ENCODE results near the gene KIZ. TPM values are rescaled to one million over a fixed set of nuclear protein-coding genes. Genes with fewer than 3 reads are reported as not detected.

The KIZ gene
- total and polyA plus RNA-seq, 2 experiments from 2014 or later, result 58.3 to 63.6 TPM

GRCh38 chr20:21104466-21104761 lies 21.5 kb upstream of the KIZ start:
- H3K9me3 Mint-ChIP-seq, result no peaks in the 10 kb centered on the region
- peaks cover 10% of the 10 kb centered on the region for H3F3A ChIP-seq (replicated peaks; ENCODE audit: low read depth)
- H3K27me3 ChIP-seq (ENCODE audit: insufficient read depth), result peaks cover 99% of the 10 kb centered on the region
- peaks cover 41% of the 10 kb centered on the region for H3K4me1 Mint-ChIP-seq
- H3K27ac ChIP-seq (ENCODE audit: low read depth), result no peak overlapping the region
- H3K27me3 Mint-ChIP-seq (ENCODE audit: insufficient read depth, low read depth, poor library complexity), result peaks cover 91% of the 10 kb centered on the region
- no peaks in the 10 kb centered on the region for H3K9me2 ChIP-seq (ENCODE audit: insufficient read depth)
- H3K79me2 ChIP-seq (replicated peaks; ENCODE audit: insufficient read depth), result no peaks in the 10 kb centered on the region; the same call in 1 of the 2 replicates
- H3K27ac Mint-ChIP-seq, result no peak overlapping the region
- peak overlapping the region; percentile 43; the same call in 1 of the 2 replicates for H2AFZ ChIP-seq
- H3K36me3 Mint-ChIP-seq (ENCODE audit: low read depth), result no peaks in the 10 kb centered on the region; the same call in 2 of the 3 replicates
- peak overlapping the region; percentile 77 for H3K4me3 Mint-ChIP-seq
- peak overlapping the region; percentile 67 for H3K4me3 ChIP-seq
- ATAC-seq (peak; percentile 11), DNase-seq (ENCODE audit: low spot score) (peak; percentile 67)
- H3K4me2 ChIP-seq, result peak overlapping the region; percentile 90
- no peak for TF ChIP-seq EZH2 (IDR thresholded peaks at IDR 0.05; ENCODE audit: low read depth, unreplicated experiment)
- H4K20me1 ChIP-seq (replicated peaks; ENCODE audit: insufficient read depth), result no peaks in the 10 kb centered on the region
- H3K4me1 ChIP-seq (ENCODE audit: insufficient read depth), result peaks cover 41% of the 10 kb centered on the region
- H3K36me3 ChIP-seq (ENCODE audit: insufficient read depth), result no peaks in the 10 kb centered on the region

GRCh38 chr20:21104921-21105320 lies 21.0 kb upstream of the KIZ start:
- no peaks in the 10 kb centered on the region for H3K9me2 ChIP-seq (ENCODE audit: insufficient read depth)
- H3K4me3 ChIP-seq, result peak overlapping the region; percentile 67
- H3K36me3 ChIP-seq (ENCODE audit: insufficient read depth), result no peaks in the 10 kb centered on the region
- peaks cover 36% of the 10 kb centered on the region for H3K4me1 ChIP-seq (ENCODE audit: insufficient read depth)
- no peaks in the 10 kb centered on the region; the same call in 1 of the 2 replicates for H3K79me2 ChIP-seq (replicated peaks; ENCODE audit: insufficient read depth)
- DNase-seq (ENCODE audit: low spot score) (peak; percentile 40), ATAC-seq (no peak)
- peaks cover 10% of the 10 kb centered on the region for H3F3A ChIP-seq (replicated peaks; ENCODE audit: low read depth)
- Mint-ChIP-seq H3K9me3 (no peaks in the 10 kb centered on the region), H3K27ac (no peak overlapping the region), H3K36me3 (ENCODE audit: low read depth) (no peaks in the 10 kb centered on the region; the same call in 2 of the 3 replicates), H3K4me3 (peak overlapping the region; percentile 77), H3K27me3 (ENCODE audit: insufficient read depth, low read depth, poor library complexity) (peaks cover 86% of the 10 kb centered on the region), H3K4me1 (peaks cover 37% of the 10 kb centered on the region)
- peaks cover 94% of the 10 kb centered on the region for H3K27me3 ChIP-seq (ENCODE audit: insufficient read depth)
- no peak overlapping the region for H3K27ac ChIP-seq (ENCODE audit: low read depth)
- H3K4me2 ChIP-seq, result peak overlapping the region; percentile 90
- no peaks in the 10 kb centered on the region for H4K20me1 ChIP-seq (replicated peaks; ENCODE audit: insufficient read depth)
- H2AFZ ChIP-seq, result peak overlapping the region; percentile 92
- TF ChIP-seq ETS1 (IDR thresholded peaks at IDR 0.05) (no peak), CREB1 (CRISPR knock-in tag; IDR thresholded peaks at IDR 0.05; ENCODE audit: low read depth) (no peak), STAT1 (IDR thresholded peaks at IDR 0.05; ENCODE audit: unreplicated experiment) (no peak), JUNB (IDR thresholded peaks at IDR 0.05; ENCODE audit: unreplicated experiment) (no peak), ZNF331 (CRISPR knock-in tag; IDR thresholded peaks at IDR 0.05; ENCODE audit: low read depth) (no peak), EZH2phosphoT487 (IDR thresholded peaks at IDR 0.05; ENCODE audit: unreplicated experiment) (no peak), CTCF (conservative IDR thresholded peaks at IDR 0.05; ENCODE audit: low read depth in 2 of 2) (no peak), ZNF462 (CRISPR knock-in tag; IDR thresholded peaks at IDR 0.05) (no peak), EZH2 (IDR thresholded peaks at IDR 0.05; ENCODE audit: low read depth, unreplicated experiment) (no peak), POLR2AphosphoS5 (IDR thresholded peaks at IDR 0.05; ENCODE audit: low read depth) (no peak)

All from GM23338 (cell line).